Neuronal stem cell (in vitro differentiated cells): ENCODE measurements around the gene SCMH1.

Experiments
- DNase-seq: peaks from one replicate; pipeline ENCODE4 v3.0.0-alpha.2; 2013; ENCODE audit warnings: low spot score
- H2AFZ ChIP-seq: one replicate; pipeline ENCODE4 v1.6.1; 2013; ENCODE audit warnings: mild to moderate bottlenecking, low read length, inconsistent platforms
- H2AK5ac ChIP-seq: 2 replicates; pipeline ENCODE4 v1.6.1; 2013; ENCODE audit warnings: low read depth, mild to moderate bottlenecking, inconsistent platforms, low read length, moderate library complexity, mixed read lengths
- H2BK120ac ChIP-seq: 2 replicates; pipeline ENCODE4 v1.6.1; 2013; ENCODE audit warnings: low read depth, mild to moderate bottlenecking, inconsistent platforms, low read length, moderate library complexity, mixed read lengths
- H2BK12ac ChIP-seq: one replicate; pipeline ENCODE4 v1.6.1; 2013; ENCODE audit warnings: low read length, inconsistent platforms
- H2BK15ac ChIP-seq: 2 replicates; pipeline ENCODE4 v1.6.1; 2013; ENCODE audit warnings: mild to moderate bottlenecking, low read length, inconsistent platforms, mixed read lengths
- H2BK5ac ChIP-seq: one replicate; pipeline ENCODE4 v1.6.1; 2013; ENCODE audit warnings: inconsistent platforms, mild to moderate bottlenecking, low read length, moderate library complexity
- H3K14ac ChIP-seq: one replicate; pipeline ENCODE4 v1.6.1; 2013; ENCODE audit warnings: low read length, inconsistent platforms
- H3K18ac ChIP-seq: 2 replicates; pipeline ENCODE4 v1.6.1; 2013; ENCODE audit warnings: low read length, inconsistent platforms
- H3K23ac ChIP-seq: 2 replicates; pipeline ENCODE4 v1.6.1; 2013; ENCODE audit warnings: low read depth, mild to moderate bottlenecking, mixed read lengths, low read length, inconsistent platforms; ENCODE audit not compliant: poor library complexity
- H3K27ac ChIP-seq: replicated peaks from 3 replicates; pipeline ENCODE4 v1.5.1; 2013; ENCODE audit warnings: low read length, inconsistent platforms
- H3K27me3 ChIP-seq, 3 experiments: 2 replicates each; pipeline ENCODE4 v1.6.1; 2013; ENCODE audit warnings: low read length in 3 of 3, mild to moderate bottlenecking in 2 of 3, inconsistent platforms in 1 of 3, low read depth in 1 of 3, mixed read lengths in 1 of 3, moderate library complexity in 1 of 3; ENCODE audit not compliant: control insufficient read depth in 3 of 3, insufficient read depth in 3 of 3
- H3K36me3 ChIP-seq, 2 donors: replicated peaks in 1 of 2; 2 replicates each; pipeline ENCODE4 v1.6.1; 2013; ENCODE audit warnings: low read length in 2 of 2; ENCODE audit not compliant: control insufficient read depth in 2 of 2, insufficient read depth in 2 of 2
- H3K4ac ChIP-seq: 2 replicates; pipeline ENCODE4 v1.6.1; 2013; ENCODE audit warnings: inconsistent platforms, mild to moderate bottlenecking, low read length, moderate library complexity
- H3K4me1 ChIP-seq, 2 donors: 1 replicate in 1 of 2; 2 replicates in 1 of 2; pipeline ENCODE4 v1.6.1; 2013; ENCODE audit warnings: low read length in 2 of 2, low read depth in 1 of 2; ENCODE audit not compliant: control insufficient read depth in 2 of 2, insufficient read depth in 1 of 2
- H3K4me2 ChIP-seq: one replicate; pipeline ENCODE4 v1.6.1; 2013; ENCODE audit warnings: mild to moderate bottlenecking, low read length, inconsistent platforms; ENCODE audit not compliant: insufficient read depth, poor library complexity, severe bottlenecking
- H3K4me3 ChIP-seq, 2 donors: 2 replicates each; pipeline ENCODE4 v1.5.1; 2013; ENCODE audit warnings: low read length in 2 of 2, mild to moderate bottlenecking in 2 of 2, inconsistent platforms in 1 of 2, moderate library complexity in 1 of 2
- H3K79me1 ChIP-seq: one replicate; pipeline ENCODE4 v1.6.1; 2013; ENCODE audit warnings: low read depth, mild to moderate bottlenecking, inconsistent platforms, low read length, moderate library complexity
- H3K9ac ChIP-seq: one replicate; pipeline ENCODE4 v1.6.1; 2013; ENCODE audit warnings: mild to moderate bottlenecking, low read depth, low read length, inconsistent platforms; ENCODE audit not compliant: poor library complexity
- H3K9me3 ChIP-seq, 2 donors: replicated peaks in 1 of 2; 2 replicates each; pipeline versions ENCODE3 to v1.6.1; 2013; ENCODE audit warnings: low read length in 2 of 2, mild to moderate bottlenecking in 2 of 2, inconsistent platforms in 1 of 2, low read depth in 1 of 2, mixed read lengths in 1 of 2, moderate library complexity in 1 of 2; ENCODE audit not compliant: control insufficient read depth in 2 of 2, insufficient read depth in 1 of 2
- H4K8ac ChIP-seq: one replicate; pipeline ENCODE4 v1.6.1; 2013; ENCODE audit warnings: low read depth, mild to moderate bottlenecking, inconsistent platforms, low read length, moderate library complexity
- H4K91ac ChIP-seq: one replicate; pipeline ENCODE4 v1.6.1; 2013; ENCODE audit warnings: low read length, low read depth, mild to moderate bottlenecking, inconsistent platforms; ENCODE audit not compliant: poor library complexity
- WGBS, 2 donors: extraction: QIAGEN DNeasy Blood & Tissue Kit; methylation state at CpG; one replicate each; pipeline ENCODE4 v1.1.7; 2013; ENCODE audit warnings: missing lambda C conversion rate in 2 of 2, mixed read lengths in 1 of 2; ENCODE audit not compliant: insufficient read length in 2 of 2, insufficient replicate concordance in 1 of 2; ENCODE audit errors: extremely low coverage in 2 of 2; 5-methylcytosine and 5-hydroxymethylcytosine counted together

SCMH1 gene

GRCh38 chr1:41169066-41169798 is 72.9 kb downstream of the SCMH1 start:
- Histone ChIP-seq H3K4me1 (no peaks in the 10 kb centered on the region), H2AK5ac (no peak overlapping the region), H4K91ac (no peak overlapping the region), H2BK120ac (no peak overlapping the region), H4K8ac (no peak overlapping the region), H2BK12ac (no peak overlapping the region), H3K4me3 (no peak overlapping the region), H3K9ac (no peak overlapping the region), H3K27me3 (no peaks in the 10 kb centered on the region), H3K79me1 (no peaks in the 10 kb centered on the region), H3K4me2 (no peak overlapping the region), H3K27ac (no peak overlapping the region), H3K23ac (no peak overlapping the region), H3K18ac (no peak overlapping the region), H3K36me3 (peaks cover 5 to 16% of the 10 kb centered on the region in 2 donors), H3K9me3 (peaks cover 13 to 32% of the 10 kb centered on the region in 2 donors), H2AFZ (no peak overlapping the region), H2BK5ac (no peak overlapping the region), H2BK15ac (no peak overlapping the region), H3K4ac (no peak overlapping the region), H3K14ac (no peak overlapping the region)
- WGBS, 2 donors: no CpG with 5 or more reads among the region's 7 CpGs
- no peak for DNase-seq

GRCh38 chr1:41167667-41168066 is 74.4 kb downstream of the SCMH1 start:
- Histone ChIP-seq H3K4me2 (no peak overlapping the region), H3K79me1 (no peaks in the 10 kb centered on the region), H2AFZ (no peak overlapping the region), H3K27me3 (no peaks in the 10 kb centered on the region), H3K14ac (no peak overlapping the region), H2BK15ac (no peak overlapping the region), H2BK12ac (no peak overlapping the region), H3K4me3 (no peak overlapping the region), H3K9ac (no peak overlapping the region), H3K4ac (no peak overlapping the region), H4K91ac (no peak overlapping the region), H2AK5ac (no peak overlapping the region), H2BK5ac (no peak overlapping the region), H3K18ac (no peak overlapping the region), H3K9me3 (peaks cover 11 to 32% of the 10 kb centered on the region in 2 donors), H3K36me3 (peaks cover 5 to 16% of the 10 kb centered on the region in 2 donors), H3K27ac (no peak overlapping the region), H3K4me1 (no peaks in the 10 kb centered on the region), H2BK120ac (no peak overlapping the region), H3K23ac (no peak overlapping the region), H4K8ac (no peak overlapping the region)
- no peak for DNase-seq
- no CpG with 5 or more reads among the region's 3 CpGs for WGBS, 2 donors

- Histone ChIP-seq H3K9ac (no peak overlapping the region), H2BK120ac (no peak overlapping the region), H3K14ac (no peak overlapping the region), H3K9me3 (peaks cover 7 to 31% of the 10 kb centered on the region in 2 donors), H3K27ac (no peak overlapping the region), H2BK15ac (no peak overlapping the region), H3K23ac (no peak overlapping the region), H3K18ac (no peak overlapping the region), H3K4me3 (no peak overlapping the region), H3K79me1 (peaks cover 2% of the 10 kb centered on the region), H4K91ac (no peak overlapping the region), H3K36me3 (peaks cover 6 to 40% of the 10 kb centered on the region in 2 donors), H2AFZ (no peak overlapping the region), H3K4me2 (no peak overlapping the region), H3K27me3 (no peaks in the 10 kb centered on the region), H2AK5ac (no peak overlapping the region), H3K4ac (no peak overlapping the region), H2BK12ac (no peak overlapping the region), H4K8ac (no peak overlapping the region), H3K4me1 (no peaks in the 10 kb centered on the region), H2BK5ac (no peak overlapping the region)
- no CpG with 5 or more reads among the region's 2 CpGs for WGBS, 2 donors
- DNase-seq: no peak
Measured at GRCh38 chr1:41164727-41165126, 77.4 kb downstream of the SCMH1 start.

GRCh38 chr1:41162441-41162840 is 79.7 kb downstream of the SCMH1 start:
- no peak for DNase-seq
- Histone ChIP-seq H2AK5ac (no peak overlapping the region), H2BK15ac (no peak overlapping the region), H3K9ac (no peak overlapping the region), H3K14ac (no peak overlapping the region), H3K27me3 (no peaks in the 10 kb centered on the region), H2BK12ac (no peak overlapping the region), H3K4me2 (no peak overlapping the region), H3K4me1 (peaks cover 0 to 1% of the 10 kb centered on the region in 2 donors), H2BK5ac (no peak overlapping the region), H3K79me1 (peaks cover 2% of the 10 kb centered on the region), H2BK120ac (no peak overlapping the region), H4K91ac (no peak overlapping the region), H3K23ac (no peak overlapping the region), H3K4me3 (no peak overlapping the region), H3K9me3 (peaks cover 0 to 8% of the 10 kb centered on the region in 2 donors), H2AFZ (no peak overlapping the region), H3K4ac (no peak overlapping the region), H3K18ac (peak overlapping the region; percentile 9), H3K27ac (no peak overlapping the region), H3K36me3 (peaks cover 3 to 44% of the 10 kb centered on the region in 2 donors), H4K8ac (no peak overlapping the region)
- no CpG with 5 or more reads among the region's 3 CpGs for WGBS, 2 donors
